ENCODE results near the gene PHPT1. TPM values are rescaled to one million over a fixed set of nuclear protein-coding genes. Genes with fewer than 3 reads are reported as not detected.

The PHPT1 gene
- total and polyA plus RNA-seq, 2 of the 13 experiments (the other 11 are each of a cell fraction or from before 2014, with no cell fraction given) = 189 to 192 TPM

DNA sequence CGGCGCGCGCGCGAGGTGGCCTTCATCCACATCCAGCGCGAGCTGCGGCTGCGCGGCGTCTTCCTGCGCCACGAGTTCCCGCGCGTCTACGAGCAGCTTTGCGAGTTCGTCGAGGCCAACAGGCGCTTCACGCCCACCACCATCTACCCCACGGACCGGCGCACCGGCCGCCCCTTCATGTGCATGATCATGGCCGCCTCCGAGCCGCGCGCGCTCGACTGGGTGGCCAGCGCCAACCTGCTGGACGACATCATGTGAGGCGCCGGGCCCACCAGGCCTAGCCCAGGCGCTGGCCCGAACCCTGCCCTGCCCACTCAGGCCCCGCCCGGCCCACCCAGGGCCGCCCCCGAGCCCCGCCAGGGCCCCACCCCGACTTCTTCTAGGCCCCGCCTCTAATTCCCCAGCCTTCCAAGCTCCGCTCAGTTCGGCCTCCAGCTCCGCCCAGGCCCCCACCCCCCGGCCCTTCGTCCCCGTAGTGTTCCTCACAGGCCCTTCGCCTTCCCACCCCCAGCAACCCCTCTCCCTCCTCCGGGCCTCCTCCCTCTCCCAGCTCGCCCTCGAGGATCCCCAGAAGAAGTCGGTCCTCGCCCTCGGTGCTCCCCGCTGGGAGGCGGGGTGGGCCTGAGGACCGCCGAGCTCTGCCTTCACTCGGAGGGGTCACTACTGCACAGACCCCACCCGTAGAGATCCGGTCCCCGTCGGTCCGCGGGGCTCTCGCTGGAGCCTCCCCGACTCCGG is 2.0 kb upstream of the PHPT1 start (continued):
- 0 out of 2 replicates have a peak, but pooled peaks have one; percentile 43 for TF ChIP-seq SNAPC2 (CRISPR knock-in tag; IDR thresholded peaks at IDR 0.05)
- peak; percentile 79 for TF ChIP-seq ZBTB38 (CRISPR knock-in tag; IDR thresholded peaks at IDR 0.05)
- TF ChIP-seq NONO (IDR thresholded peaks at IDR 0.05) = no peak
- TF ChIP-seq NONO (CRISPR knock-in tag; conservative IDR thresholded peaks at IDR 0.05) = peak; percentile 66; the same call in 1 of the 2 replicates
- TF ChIP-seq U2AF1 (optimal IDR thresholded peaks at IDR 0.05; ENCODE audit: low read depth, low read length) = peak; percentile 3
- TF ChIP-seq MYC (CRISPR knock-in tag; IDR thresholded peaks at IDR 0.05; ENCODE audit: borderline replicate concordance) = no peak
- TF ChIP-seq EEA1 (CRISPR knock-in tag; IDR thresholded peaks at IDR 0.05; ENCODE audit: borderline replicate concordance) = 0 out of 2 replicates have a peak, but pooled peaks have one; percentile 11
- no peak for TF ChIP-seq MAFK (conservative IDR thresholded peaks at IDR 0.05 in 1 of 2, IDR thresholded peaks at IDR 0.05 in 1 of 2; ENCODE audit: low read length in 2 of 2)
- peak; percentile 94 for TF ChIP-seq ZNF263 (CRISPR knock-in tag; IDR thresholded peaks at IDR 0.05)
- TF ChIP-seq ZNF18 (CRISPR knock-in tag; IDR thresholded peaks at IDR 0.05; ENCODE audit: insufficient replicate concordance) = no peak
- TF ChIP-seq SPEN (CRISPR knock-in tag; IDR thresholded peaks at IDR 0.05; ENCODE audit: low read depth) = 0 out of 2 replicates have a peak, but pooled peaks have one; percentile 11
- peak; percentile 50; the same call in 1 of the 2 replicates for TF ChIP-seq ZNF235 (CRISPR knock-in tag; IDR thresholded peaks at IDR 0.05; ENCODE audit: borderline replicate concordance)
- no peak for TF ChIP-seq ZNF616 (CRISPR knock-in tag; IDR thresholded peaks at IDR 0.05; ENCODE audit: low read depth)
- no peak for TF ChIP-seq ZNF674 (CRISPR knock-in tag; IDR thresholded peaks at IDR 0.05; ENCODE audit: low read depth)
- TF ChIP-seq SRSF1 (optimal IDR thresholded peaks at IDR 0.05; ENCODE audit: low read depth, low read length) = peak; percentile 73
- TF ChIP-seq, protein P1, sequence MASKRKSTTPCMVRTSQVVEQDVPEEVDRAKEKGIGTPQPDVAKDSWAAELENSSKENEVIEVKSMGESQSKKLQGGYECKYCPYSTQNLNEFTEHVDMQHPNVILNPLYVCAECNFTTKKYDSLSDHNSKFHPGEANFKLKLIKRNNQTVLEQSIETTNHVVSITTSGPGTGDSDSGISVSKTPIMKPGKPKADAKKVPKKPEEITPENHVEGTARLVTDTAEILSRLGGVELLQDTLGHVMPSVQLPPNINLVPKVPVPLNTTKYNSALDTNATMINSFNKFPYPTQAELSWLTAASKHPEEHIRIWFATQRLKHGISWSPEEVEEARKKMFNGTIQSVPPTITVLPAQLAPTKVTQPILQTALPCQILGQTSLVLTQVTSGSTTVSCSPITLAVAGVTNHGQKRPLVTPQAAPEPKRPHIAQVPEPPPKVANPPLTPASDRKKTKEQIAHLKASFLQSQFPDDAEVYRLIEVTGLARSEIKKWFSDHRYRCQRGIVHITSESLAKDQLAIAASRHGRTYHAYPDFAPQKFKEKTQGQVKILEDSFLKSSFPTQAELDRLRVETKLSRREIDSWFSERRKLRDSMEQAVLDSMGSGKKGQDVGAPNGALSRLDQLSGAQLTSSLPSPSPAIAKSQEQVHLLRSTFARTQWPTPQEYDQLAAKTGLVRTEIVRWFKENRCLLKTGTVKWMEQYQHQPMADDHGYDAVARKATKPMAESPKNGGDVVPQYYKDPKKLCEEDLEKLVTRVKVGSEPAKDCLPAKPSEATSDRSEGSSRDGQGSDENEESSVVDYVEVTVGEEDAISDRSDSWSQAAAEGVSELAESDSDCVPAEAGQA (IDR thresholded peaks at IDR 0.05; ENCODE audit: low read depth) = peak; percentile 78; the same call in 1 of the 2 replicates
- TF ChIP-seq, protein P1 (CRISPR knock-in tag; IDR thresholded peaks at IDR 0.05; ENCODE audit: borderline replicate concordance) = no peak
- TF ChIP-seq NFIB (CRISPR knock-in tag; IDR thresholded peaks at IDR 0.05; ENCODE audit: borderline replicate concordance) = no peak
- TF ChIP-seq HDAC1 (CRISPR knock-in tag; IDR thresholded peaks at IDR 0.05) = peak; percentile 19; the same call in 1 of the 2 replicates
- 0 out of 2 replicates have a peak, but pooled peaks have one; percentile 69 for TF ChIP-seq ZMYM2 (CRISPR knock-in tag; IDR thresholded peaks at IDR 0.05)
- TF ChIP-seq ZNF343 (CRISPR knock-in tag; IDR thresholded peaks at IDR 0.05) = peak; percentile 20; the same call in 1 of the 2 replicates
- 0 out of 2 replicates have a peak, but pooled peaks have one; percentile 25 for TF ChIP-seq ZSCAN29 (CRISPR knock-in tag; conservative IDR thresholded peaks at IDR 0.05)
- peak; percentile 55 for TF ChIP-seq REPIN1 (CRISPR knock-in tag; IDR thresholded peaks at IDR 0.05; ENCODE audit: borderline replicate concordance, low read depth)

All from HepG2 (cell line).